ENCODE data around the gene ARHGAP33. TPM values are rescaled to one million over a fixed set of nuclear protein-coding genes. Genes with fewer than 3 reads are reported as not detected.

ARHGAP33 gene
- total RNA-seq, 1 experiment from 2014 or later = 3.7 TPM

GRCh38 chr19:35745328-35746086 is 29.9 kb upstream of the ARHGAP33 start, which contains the start of the genes PSENEN and U2AF1L4:
PSENEN (plus strand) TSS chr19:35745651; CDS start chr19:35745931, 280 bp downstream.
U2AF1L4 (minus strand) TSS chr19:35745418; CDS start chr19:35745391, 27 bp downstream.
- BruUV-seq (replicated peaks) = TSS peak; percentile 40
- ChIA-PET POLR2A (ENCODE audit: unreplicated experiment) (interaction anchor here (0.7 kb wide), 1 partner anchor 32 kb away, joined by 7 read pairs; no protein-coding TSS in a partner anchor), CTCF (no interaction called here)
- ATAC-seq (peak; percentile 61), DNase-seq (peak; percentile 98)
- no peaks in the 10 kb centered on the region for H3K27me3 ChIP-seq (ENCODE audit: low read length)
- no peaks in the 10 kb centered on the region for H3K36me3 ChIP-seq (ENCODE audit: low read depth, low read length)
- H4K20me1 ChIP-seq (ENCODE audit: low read length) = no peaks in the 10 kb centered on the region
- peak within 1 kb of the TSS; percentile 88 for H2AFZ ChIP-seq (ENCODE audit: low read length)
- H3K9me2 ChIP-seq (replicated peaks; ENCODE audit: low read length) = no peaks in the 10 kb centered on the region
- H3K27ac ChIP-seq (ENCODE audit: low read length) = peak within 1 kb of the TSS; percentile 92
- no peaks in the 10 kb centered on the region for H3K9me3 ChIP-seq (ENCODE audit: low read length)
- no peak for TF ChIP-seq EZH2 (IDR thresholded peaks at IDR 0.05; ENCODE audit: low read length, unreplicated experiment)
- TF ChIP-seq EZH2phosphoT487 (IDR thresholded peaks at IDR 0.05; ENCODE audit: borderline replicate concordance, low read length) = no peak
- TF ChIP-seq, protein P1, sequence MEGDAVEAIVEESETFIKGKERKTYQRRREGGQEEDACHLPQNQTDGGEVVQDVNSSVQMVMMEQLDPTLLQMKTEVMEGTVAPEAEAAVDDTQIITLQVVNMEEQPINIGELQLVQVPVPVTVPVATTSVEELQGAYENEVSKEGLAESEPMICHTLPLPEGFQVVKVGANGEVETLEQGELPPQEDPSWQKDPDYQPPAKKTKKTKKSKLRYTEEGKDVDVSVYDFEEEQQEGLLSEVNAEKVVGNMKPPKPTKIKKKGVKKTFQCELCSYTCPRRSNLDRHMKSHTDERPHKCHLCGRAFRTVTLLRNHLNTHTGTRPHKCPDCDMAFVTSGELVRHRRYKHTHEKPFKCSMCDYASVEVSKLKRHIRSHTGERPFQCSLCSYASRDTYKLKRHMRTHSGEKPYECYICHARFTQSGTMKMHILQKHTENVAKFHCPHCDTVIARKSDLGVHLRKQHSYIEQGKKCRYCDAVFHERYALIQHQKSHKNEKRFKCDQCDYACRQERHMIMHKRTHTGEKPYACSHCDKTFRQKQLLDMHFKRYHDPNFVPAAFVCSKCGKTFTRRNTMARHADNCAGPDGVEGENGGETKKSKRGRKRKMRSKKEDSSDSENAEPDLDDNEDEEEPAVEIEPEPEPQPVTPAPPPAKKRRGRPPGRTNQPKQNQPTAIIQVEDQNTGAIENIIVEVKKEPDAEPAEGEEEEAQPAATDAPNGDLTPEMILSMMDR (conservative IDR thresholded peaks at IDR 0.05; ENCODE audit: low read depth, low read length) = no peak
- no peaks in the 10 kb centered on the region for H3F3A ChIP-seq (ENCODE audit: low read length, unreplicated experiment)
- peak within 1 kb of the TSS; percentile 96 for H3K9ac ChIP-seq (ENCODE audit: low read length)
- intact Hi-C loops (cut with micrococcal nuclease) = loop anchor here (2.0 kb wide), 1 partner anchor 29 kb away; no protein-coding TSS in a partner anchor
- peaks cover 26% of the 10 kb centered on the region for H3K79me2 ChIP-seq (ENCODE audit: low read length)
- H3K4me1 ChIP-seq (ENCODE audit: insufficient read depth, low read length) = peaks cover 27% of the 10 kb centered on the region
- peak within 1 kb of the TSS; percentile 90 for H3K4me3 ChIP-seq (ENCODE audit: low read length)
- H3K4me2 ChIP-seq (ENCODE audit: low read length) = peak within 1 kb of the TSS; percentile 96

GRCh38 chr19:35746087-35746462 is 29.3 kb upstream of the ARHGAP33 start:
- H3F3A ChIP-seq (ENCODE audit: low read length, unreplicated experiment) = no peaks in the 10 kb centered on the region
- H3K4me1 ChIP-seq (ENCODE audit: insufficient read depth, low read length) = peaks cover 23% of the 10 kb centered on the region
- H4K20me1 ChIP-seq (ENCODE audit: low read length) = no peaks in the 10 kb centered on the region
- H3K9me2 ChIP-seq (replicated peaks; ENCODE audit: low read length) = no peaks in the 10 kb centered on the region
- peak overlapping the region; percentile 90 for H3K4me3 ChIP-seq (ENCODE audit: low read length)
- CTCF ChIA-PET = no interaction called here
- DNase-seq = no peak
- POLR2A ChIA-PET (ENCODE audit: unreplicated experiment) = no interaction called here
- peak overlapping the region; percentile 96 for H3K9ac ChIP-seq (ENCODE audit: low read length)
- no TSS peak for BruUV-seq (replicated peaks)
- H3K9me3 ChIP-seq (ENCODE audit: low read length) = no peaks in the 10 kb centered on the region
- H2AFZ ChIP-seq (ENCODE audit: low read length) = peak overlapping the region; percentile 69
- ATAC-seq = no peak
- intact Hi-C loops (cut with micrococcal nuclease) = no loop called here
- no peaks in the 10 kb centered on the region for H3K36me3 ChIP-seq (ENCODE audit: low read depth, low read length)
- no peaks in the 10 kb centered on the region for H3K27me3 ChIP-seq (ENCODE audit: low read length)
- TF ChIP-seq, protein P1 (conservative IDR thresholded peaks at IDR 0.05; ENCODE audit: low read depth, low read length) = no peak
- TF ChIP-seq EZH2 (IDR thresholded peaks at IDR 0.05; ENCODE audit: low read length, unreplicated experiment) = no peak
- TF ChIP-seq EZH2phosphoT487 (IDR thresholded peaks at IDR 0.05; ENCODE audit: borderline replicate concordance, low read length) = no peak
- H3K4me2 ChIP-seq (ENCODE audit: low read length) = peak overlapping the region; percentile 96
- H3K79me2 ChIP-seq (ENCODE audit: low read length) = peaks cover 26% of the 10 kb centered on the region
- H3K27ac ChIP-seq (ENCODE audit: low read length) = no peak overlapping the region

DNA sequence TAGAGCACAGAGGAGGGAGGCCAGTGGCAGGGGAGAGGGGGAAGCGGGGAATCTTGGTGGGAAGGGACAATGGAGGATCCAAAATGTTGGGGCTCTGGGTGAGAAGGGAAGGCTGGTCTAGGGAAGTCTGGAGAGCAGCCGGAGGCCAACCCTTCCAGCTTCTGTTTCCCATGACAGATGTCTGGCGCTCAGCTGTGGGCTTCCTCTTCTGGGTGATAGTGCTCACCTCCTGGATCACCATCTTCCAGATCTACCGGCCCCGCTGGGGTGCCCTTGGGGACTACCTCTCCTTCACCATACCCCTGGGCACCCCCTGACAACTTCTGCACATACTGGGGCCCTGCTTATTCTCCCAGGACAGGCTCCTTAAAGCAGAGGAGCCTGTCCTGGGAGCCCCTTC is 28.8 kb upstream of the ARHGAP33 start:
- TF ChIP-seq, protein P1 (conservative IDR thresholded peaks at IDR 0.05; ENCODE audit: low read depth, low read length) = no peak
- no peak for TF ChIP-seq EZH2phosphoT487 (IDR thresholded peaks at IDR 0.05; ENCODE audit: borderline replicate concordance, low read length)
- TF ChIP-seq EZH2 (IDR thresholded peaks at IDR 0.05; ENCODE audit: low read length, unreplicated experiment) = no peak
- DNase-seq (no peak), ATAC-seq (no peak)
- peak overlapping the region; percentile 96 for H3K4me2 ChIP-seq (ENCODE audit: low read length)
- ChIA-PET POLR2A (ENCODE audit: unreplicated experiment) (no interaction called here), CTCF (no interaction called here)
- H4K20me1 ChIP-seq (ENCODE audit: low read length) = no peaks in the 10 kb centered on the region
- peak overlapping the region; percentile 96 for H3K9ac ChIP-seq (ENCODE audit: low read length)
- H3K36me3 ChIP-seq (ENCODE audit: low read depth, low read length) = no peaks in the 10 kb centered on the region
- H3K79me2 ChIP-seq (ENCODE audit: low read length) = peaks cover 26% of the 10 kb centered on the region
- BruUV-seq (replicated peaks) = no TSS peak
- peaks cover 23% of the 10 kb centered on the region for H3K4me1 ChIP-seq (ENCODE audit: insufficient read depth, low read length)
- H3K9me3 ChIP-seq (ENCODE audit: low read length) = no peaks in the 10 kb centered on the region
- H3K27me3 ChIP-seq (ENCODE audit: low read length) = no peaks in the 10 kb centered on the region
- H3K27ac ChIP-seq (ENCODE audit: low read length) = no peak overlapping the region
- H3K4me3 ChIP-seq (ENCODE audit: low read length) = peak overlapping the region; percentile 90
- H3K9me2 ChIP-seq (replicated peaks; ENCODE audit: low read length) = no peaks in the 10 kb centered on the region
- no peaks in the 10 kb centered on the region for H3F3A ChIP-seq (ENCODE audit: low read length, unreplicated experiment)
- intact Hi-C loops (cut with micrococcal nuclease) = no loop called here
- no peak overlapping the region for H2AFZ ChIP-seq (ENCODE audit: low read length)
